SK-N-MC (cell line): ENCODE measurements around the gene EEF1AKMT3.

Experiments
- EZH2 ChIP-seq: fragments of 200-600 bp; sonication (generic); IDR thresholded peaks from one replicate; pipeline ENCODE4 v1.6.1; 2017; ENCODE audit warnings: antibody characterized with exemption
- FOXP2 ChIP-seq: optimal IDR thresholded peaks from 2 replicates; pipeline ENCODE3; 2011; ENCODE audit warnings: mild to moderate bottlenecking, moderate library complexity; ENCODE audit not compliant: insufficient read depth; ENCODE audit errors: extremely low read length, control extremely low read depth
- POLR2AphosphoS5 ChIP-seq: IDR thresholded peaks from 2 replicates; pipeline ENCODE4 v1.6.1; 2012; ENCODE audit warnings: mild to moderate bottlenecking, low read depth, low read length, borderline replicate concordance

- TF ChIP-seq POLR2AphosphoS5, result no peak
- TF ChIP-seq EZH2, result no peak
- no peak for TF ChIP-seq FOXP2
Observed at GRCh38 chr12:57765698-57766463, 6.5 kb upstream of the EEF1AKMT3 start.
